Measurements from ENCODE around the gene PAGE4. TPM values are rescaled to one million over a fixed set of nuclear protein-coding genes. Genes with fewer than 3 reads are reported as not detected.

The PAGE4 gene
- total and polyA plus RNA-seq, 9 of the 15 experiments (the other 6 are each of a cell fraction or from before 2014, with no cell fraction given) = 0.99 to 8.0 (median 3.9) TPM

GRCh38 chrX:49840679-49841078 is 11.6 kb downstream of the PAGE4 start:
- intact Hi-C loops (cut with micrococcal nuclease) = loop anchor here (1.0 to 2.0 kb wide), 2 partner anchors 36 to 72 kb away; no protein-coding TSS in a partner anchor
- TF ChIP-seq E2F5 (CRISPR knock-in tag; IDR thresholded peaks at IDR 0.05) (no peak), RB1 (IDR thresholded peaks at IDR 0.05; ENCODE audit: low read depth) (0 out of 2 replicates have a peak, but pooled peaks have one; percentile 25), SNRNP70 (optimal IDR thresholded peaks at IDR 0.05; ENCODE audit: low read depth, low read length) (no peak), SMARCA4 (IDR thresholded peaks at IDR 0.05) (no peak), MAFG (tag; conservative IDR thresholded peaks at IDR 0.05) (no peak), RBM34 (IDR thresholded peaks at IDR 0.05; ENCODE audit: borderline replicate concordance, insufficient read depth, low read length) (no peak), ZNF740 (CRISPR knock-in tag; IDR thresholded peaks at IDR 0.05) (peak; percentile 99), ZNF740 (tag; IDR thresholded peaks at IDR 0.05) (peak in 1 of 2 experiments; percentile 84; a peak in 2 of 4 replicates), ZNF174 (CRISPR knock-in tag; IDR thresholded peaks at IDR 0.05) (no peak), FOXJ2 (tag; IDR thresholded peaks at IDR 0.05) (peak; percentile 97), TEAD4 (IDR thresholded peaks at IDR 0.05; ENCODE audit: low read length) (0 out of 2 replicates have a peak, but pooled peaks have one; percentile 11), TEAD4 (CRISPR knock-in tag; IDR thresholded peaks at IDR 0.05; ENCODE audit: borderline replicate concordance) (no peak), DIDO1 (tag; IDR thresholded peaks at IDR 0.05; ENCODE audit: low read depth) (no peak), SMC3 (conservative IDR thresholded peaks at IDR 0.05; ENCODE audit: insufficient read depth, low read depth, low read length) (peak; percentile 50), MCM7 (IDR thresholded peaks at IDR 0.05) (no peak), BMI1 (IDR thresholded peaks at IDR 0.05; ENCODE audit: low read length) (0 out of 2 replicates have a peak, but pooled peaks have one; percentile 38), RHOXF2B (CRISPR knock-in tag; conservative IDR thresholded peaks at IDR 0.05) (no peak), RCOR1 (IDR thresholded peaks at IDR 0.05; ENCODE audit: borderline replicate concordance in 1 of 2, low read depth in 2 of 2, low read length in 2 of 2) (peak in 1 of 2 experiments; percentile 26; a peak in 1 of 4 replicates), CBX1 (IDR thresholded peaks at IDR 0.05; ENCODE audit: low read depth) (no peak), PBX2 (CRISPR knock-in tag; IDR thresholded peaks at IDR 0.05; ENCODE audit: low read depth) (no peak), PBX2 (tag; conservative IDR thresholded peaks at IDR 0.05; ENCODE audit: low read depth) (peak; percentile 36)

More at GRCh38 chrX:49840679-49841078, 11.6 kb downstream of the PAGE4 start:
- in situ Hi-C loops (cut with MboI) = no loop called here
- no peaks in the 10 kb centered on the region for H4K20me1 ChIP-seq (replicated peaks; ENCODE audit: control insufficient read depth, insufficient read depth, low read length)
- no peaks in the 10 kb centered on the region for H3K9me3 ChIP-seq (replicated peaks; ENCODE audit: control insufficient read depth, insufficient read depth, low read depth, low read length)
- no peak overlapping the region for H2AFZ ChIP-seq (ENCODE audit: low read depth, low read length)
- FAIRE-seq (peak; percentile 79), ATAC-seq (peak; percentile 91), DNase-seq (ENCODE audit: extremely low read depth in 1 of 4, low spot score in 3 of 4) (peak; percentile 68 to 81 (median 71))
- no peaks in the 10 kb centered on the region for H3K36me3 ChIP-seq (ENCODE audit: control insufficient read depth, insufficient read depth, low read length)
- no peak overlapping the region for H3K4me3 ChIP-seq
- BruUV-seq (replicated peaks) = no TSS peak
- no peak overlapping the region for H3K4me2 ChIP-seq (ENCODE audit: insufficient read depth, low read length)
- ChIA-PET POLR2A (no interaction called here), CTCF (ENCODE audit: low intra/inter-chr PET ratio) (interaction anchor here (0.9 to 2.0 kb wide), 2 partner anchors 36 to 363 kb away, joined by 5 to 10 read pairs; no protein-coding TSS in a partner anchor)
- no peak overlapping the region for H3K9ac ChIP-seq (ENCODE audit: insufficient read depth in 1 of 2, low read depth in 2 of 2, low read length in 2 of 2)
- H3K79me2 ChIP-seq (ENCODE audit: control insufficient read depth, insufficient read depth, low read length) = no peaks in the 10 kb centered on the region
- H3K4me1 ChIP-seq (replicated peaks in 1 of 2; ENCODE audit: control insufficient read depth in 2 of 2, insufficient read depth in 2 of 2, low read length in 2 of 2) = peaks cover 0 to 10% of the 10 kb centered on the region in 2 experiments; a peak in 2 of 5 replicates
- no peaks in the 10 kb centered on the region for H3K27me3 ChIP-seq (ENCODE audit: control insufficient read depth in 2 of 2, insufficient read depth in 2 of 2, low read length in 2 of 2)
- no peak overlapping the region for H3K27ac ChIP-seq (ENCODE audit: extremely low read depth, low read depth, low read length)
- no peaks in the 10 kb centered on the region for H3K9me1 ChIP-seq (ENCODE audit: control insufficient read depth, insufficient read depth, low read length)
- 3% methylated on average over 3 of the region's 3 CpGs for WGBS (ENCODE audit: insufficient coverage, low coverage, missing lambda C conversion rate)
